Bone marrow (tissue), 2 donors: ENCODE measurements around the gene RAD51B.
"Not testable (repeated sequence)": the region's sequence is repeated elsewhere in the genome, so short reads cannot be mapped to it uniquely, and the experiment has no call there.

Experiments used
- DNase-seq, 2 donors: peaks; one replicate each; lab custom pipeline; 2025; lab: John Stamatoyannopoulos, UW

The RAD51B gene

GRCh38 chr14:68302938-68303337 lies 483.4 kb downstream of the RAD51B start:
- DNase-seq, result not testable (repeated sequence)

- DNase-seq, result no peak
Observed at GRCh38 chr14:68305738-68306137, 486.2 kb downstream of the RAD51B start.

GRCh38 chr14:68306265-68306933 lies 486.8 kb downstream of the RAD51B start:
- DNase-seq, result no peak

- DNase-seq, result no peak
Observed at GRCh38 chr14:68306934-68307789, 487.6 kb downstream of the RAD51B start.

- DNase-seq, result no peak
Observed at GRCh38 chr14:68307790-68308168, 488.2 kb downstream of the RAD51B start.

- peak in 1 of 2 donors; percentile 13 for DNase-seq
Observed at GRCh38 chr14:68308726-68309520, 489.3 kb downstream of the RAD51B start.

GRCh38 chr14:68309616-68310015 lies 490.0 kb downstream of the RAD51B start:
- peak in 1 of 2 donors; percentile 17 for DNase-seq

GRCh38 chr14:68312300-68312699 lies 492.7 kb downstream of the RAD51B start:
- no peak for DNase-seq

- DNase-seq, result no peak
Observed at GRCh38 chr14:68312884-68313610, 493.5 kb downstream of the RAD51B start.

- no peak for DNase-seq
Observed at GRCh38 chr14:68314642-68315041, 495.1 kb downstream of the RAD51B start.

GRCh38 chr14:68315081-68315480 lies 495.5 kb downstream of the RAD51B start:
- DNase-seq, result no peak

GRCh38 chr14:68316078-68316868 lies 496.7 kb downstream of the RAD51B start:
- DNase-seq, result no peak

- DNase-seq, result no peak
Observed at GRCh38 chr14:68317239-68317638, 497.7 kb downstream of the RAD51B start.

- no peak for DNase-seq
Observed at GRCh38 chr14:68318828-68319227, 499.2 kb downstream of the RAD51B start.

- DNase-seq, result no peak
Observed at GRCh38 chr14:68320495-68320894, 500.9 kb downstream of the RAD51B start.

- no peak for DNase-seq
Observed at GRCh38 chr14:68322940-68323620, 503.5 kb downstream of the RAD51B start.

GRCh38 chr14:68325267-68325807 lies 505.8 kb downstream of the RAD51B start:
- no peak for DNase-seq

- DNase-seq, result no peak
Observed at GRCh38 chr14:68327231-68327630, 507.7 kb downstream of the RAD51B start.

- DNase-seq, result no peak
Observed at GRCh38 chr14:68328509-68328908, 508.9 kb downstream of the RAD51B start.

- no peak for DNase-seq
Observed at GRCh38 chr14:68331426-68331825, 511.8 kb downstream of the RAD51B start.
